NCI-H1436 (cell line): ENCODE results near the gene NLRP3.
"Not testable (repeated sequence)": the region's sequence is repeated elsewhere in the genome, so short reads cannot be mapped to it uniquely, and the experiment has no call there.

ENCODE experiments used
- DNase-seq: peaks from one replicate; lab custom pipeline; 2025; lab: John Stamatoyannopoulos, UW

Gene NLRP3

GRCh38 chr1:247469141-247469535, 53.2 kb downstream of the NLRP3 start:
- no peak for DNase-seq

- not testable (repeated sequence) for DNase-seq
Measured at GRCh38 chr1:247470942-247471429, 55.0 kb downstream of the NLRP3 start.

GRCh38 chr1:247471445-247472016, 55.6 kb downstream of the NLRP3 start:
- no peak for DNase-seq

- DNase-seq: no peak
Measured at GRCh38 chr1:247472035-247472434, 56.1 kb downstream of the NLRP3 start.

GRCh38 chr1:247474367-247474766, 58.4 kb downstream of the NLRP3 start:
- DNase-seq: no peak

- no peak for DNase-seq
Measured at GRCh38 chr1:247475793-247476192, 59.8 kb downstream of the NLRP3 start.

GRCh38 chr1:247476328-247477058, 60.5 kb downstream of the NLRP3 start:
- DNase-seq: not testable (repeated sequence)

GRCh38 chr1:247482747-247483146, 66.8 kb downstream of the NLRP3 start:
- DNase-seq: no peak

- DNase-seq: peak; percentile 1
Measured at GRCh38 chr1:247487057-247487456, 71.1 kb downstream of the NLRP3 start.

GRCh38 chr1:247491328-247491727, 75.4 kb downstream of the NLRP3 start:
- no peak for DNase-seq

- no peak for DNase-seq
Measured at GRCh38 chr1:247493106-247493505, 77.1 kb downstream of the NLRP3 start.

GRCh38 chr1:247494767-247495166, 78.8 kb downstream of the NLRP3 start:
- no peak for DNase-seq

- DNase-seq: no peak
Measured at GRCh38 chr1:247496581-247497285, 80.8 kb downstream of the NLRP3 start.
